ENCODE results near the gene PON1.

PON1 gene

GRCh38 chr7:95267754-95268153, 56.6 kb downstream of the PON1 start:
- no peak overlapping the region for H3K27ac Mint-ChIP-seq (ENCODE audit: low read depth)
- H3K27me3 Mint-ChIP-seq, result peaks cover 15% of the 10 kb centered on the region
- no peak for DNase-seq (ENCODE audit: low spot score in 2 of 2)
- H3K4me3 Mint-ChIP-seq, result no peak overlapping the region
- H3K9me3 Mint-ChIP-seq, result no peaks in the 10 kb centered on the region
- H3K4me1 Mint-ChIP-seq, result no peaks in the 10 kb centered on the region
- H3K36me3 Mint-ChIP-seq (ENCODE audit: insufficient read depth), result no peaks in the 10 kb centered on the region
- no peak for ATAC-seq (replicated peaks; ENCODE audit: extremely low read depth, poor library complexity, severe bottlenecking)

- H3K36me3 Mint-ChIP-seq (ENCODE audit: insufficient read depth), result no peaks in the 10 kb centered on the region
- ATAC-seq (replicated peaks; ENCODE audit: extremely low read depth, poor library complexity, severe bottlenecking) (no peak), DNase-seq (ENCODE audit: low spot score in 2 of 2) (no peak)
- no peak overlapping the region for H3K4me3 Mint-ChIP-seq
- H3K9me3 Mint-ChIP-seq, result no peaks in the 10 kb centered on the region
- peaks cover 3% of the 10 kb centered on the region for H3K27me3 Mint-ChIP-seq
- no peaks in the 10 kb centered on the region for H3K4me1 Mint-ChIP-seq
- no peak overlapping the region for H3K27ac Mint-ChIP-seq (ENCODE audit: low read depth)
Observed at GRCh38 chr7:95265634-95266033, 58.7 kb downstream of the PON1 start.

- no peaks in the 10 kb centered on the region for H3K9me3 Mint-ChIP-seq
- H3K4me1 Mint-ChIP-seq, result no peaks in the 10 kb centered on the region
- H3K27ac Mint-ChIP-seq (ENCODE audit: low read depth), result no peak overlapping the region
- no peak overlapping the region for H3K4me3 Mint-ChIP-seq
- no peaks in the 10 kb centered on the region for H3K27me3 Mint-ChIP-seq
- no peak for DNase-seq (ENCODE audit: low spot score in 2 of 2)
- ATAC-seq (replicated peaks; ENCODE audit: extremely low read depth, poor library complexity, severe bottlenecking), result no peak
- H3K36me3 Mint-ChIP-seq (ENCODE audit: insufficient read depth), result no peaks in the 10 kb centered on the region
Observed at GRCh38 chr7:95264363-95264891, 59.9 kb downstream of the PON1 start.

GRCh38 chr7:95263785-95264362, 60.5 kb downstream of the PON1 start:
- Mint-ChIP-seq H3K27ac (ENCODE audit: low read depth) (no peak overlapping the region), H3K9me3 (no peaks in the 10 kb centered on the region), H3K4me3 (no peak overlapping the region), H3K27me3 (no peaks in the 10 kb centered on the region), H3K4me1 (no peaks in the 10 kb centered on the region), H3K36me3 (ENCODE audit: insufficient read depth) (no peaks in the 10 kb centered on the region)
- ATAC-seq (replicated peaks; ENCODE audit: extremely low read depth, poor library complexity, severe bottlenecking) (no peak), DNase-seq (ENCODE audit: low spot score in 2 of 2) (no peak)

GRCh38 chr7:95262875-95263274, 61.5 kb downstream of the PON1 start:
- H3K9me3 Mint-ChIP-seq, result no peaks in the 10 kb centered on the region
- no peaks in the 10 kb centered on the region for H3K36me3 Mint-ChIP-seq (ENCODE audit: insufficient read depth)
- no peaks in the 10 kb centered on the region for H3K4me1 Mint-ChIP-seq
- no peak for ATAC-seq (replicated peaks; ENCODE audit: extremely low read depth, poor library complexity, severe bottlenecking)
- DNase-seq (ENCODE audit: low spot score in 2 of 2), result no peak
- no peak overlapping the region for H3K27ac Mint-ChIP-seq (ENCODE audit: low read depth)
- H3K4me3 Mint-ChIP-seq, result no peak overlapping the region
- no peaks in the 10 kb centered on the region for H3K27me3 Mint-ChIP-seq

GRCh38 chr7:95261895-95262415, 62.4 kb downstream of the PON1 start:
- Mint-ChIP-seq H3K4me1 (no peaks in the 10 kb centered on the region), H3K4me3 (no peak overlapping the region), H3K36me3 (ENCODE audit: insufficient read depth) (no peaks in the 10 kb centered on the region), H3K27ac (ENCODE audit: low read depth) (no peak overlapping the region), H3K27me3 (no peaks in the 10 kb centered on the region), H3K9me3 (no peaks in the 10 kb centered on the region)
- DNase-seq (ENCODE audit: low spot score in 2 of 2) (no peak), ATAC-seq (replicated peaks; ENCODE audit: extremely low read depth, poor library complexity, severe bottlenecking) (no peak)

- H3K36me3 Mint-ChIP-seq (ENCODE audit: insufficient read depth), result no peaks in the 10 kb centered on the region
- no peaks in the 10 kb centered on the region for H3K4me1 Mint-ChIP-seq
- no peak for DNase-seq (ENCODE audit: low spot score in 2 of 2)
- no peak overlapping the region for H3K27ac Mint-ChIP-seq (ENCODE audit: low read depth)
- no peak for ATAC-seq (replicated peaks; ENCODE audit: extremely low read depth, poor library complexity, severe bottlenecking)
- H3K4me3 Mint-ChIP-seq, result no peak overlapping the region
- peaks cover 9% of the 10 kb centered on the region for H3K27me3 Mint-ChIP-seq
- no peaks in the 10 kb centered on the region for H3K9me3 Mint-ChIP-seq
Observed at GRCh38 chr7:95255691-95256090, 68.6 kb downstream of the PON1 start.

- H3K27me3 Mint-ChIP-seq, result peaks cover 9% of the 10 kb centered on the region
- no peak for ATAC-seq (replicated peaks; ENCODE audit: extremely low read depth, poor library complexity, severe bottlenecking)
- no peaks in the 10 kb centered on the region for H3K4me1 Mint-ChIP-seq
- no peak for DNase-seq (ENCODE audit: low spot score in 2 of 2)
- H3K4me3 Mint-ChIP-seq, result no peak overlapping the region
- no peaks in the 10 kb centered on the region for H3K9me3 Mint-ChIP-seq
- no peaks in the 10 kb centered on the region for H3K36me3 Mint-ChIP-seq (ENCODE audit: insufficient read depth)
- H3K27ac Mint-ChIP-seq (ENCODE audit: low read depth), result no peak overlapping the region
Observed at GRCh38 chr7:95253986-95254385, 70.3 kb downstream of the PON1 start.

- Mint-ChIP-seq H3K27ac (ENCODE audit: low read depth) (no peak overlapping the region), H3K27me3 (peaks cover 9% of the 10 kb centered on the region), H3K4me1 (no peaks in the 10 kb centered on the region), H3K36me3 (ENCODE audit: insufficient read depth) (no peaks in the 10 kb centered on the region), H3K4me3 (no peak overlapping the region), H3K9me3 (no peaks in the 10 kb centered on the region)
- ATAC-seq (replicated peaks; ENCODE audit: extremely low read depth, poor library complexity, severe bottlenecking) (no peak), DNase-seq (ENCODE audit: low spot score in 2 of 2) (no peak)
Observed at GRCh38 chr7:95251966-95252365, 72.4 kb downstream of the PON1 start.

- Mint-ChIP-seq H3K4me1 (no peaks in the 10 kb centered on the region), H3K27ac (ENCODE audit: low read depth) (no peak overlapping the region), H3K36me3 (ENCODE audit: insufficient read depth) (no peaks in the 10 kb centered on the region), H3K4me3 (no peak overlapping the region), H3K27me3 (peaks cover 11% of the 10 kb centered on the region), H3K9me3 (no peaks in the 10 kb centered on the region)
- ATAC-seq (replicated peaks; ENCODE audit: extremely low read depth, poor library complexity, severe bottlenecking) (no peak), DNase-seq (ENCODE audit: low spot score in 2 of 2) (no peak)
Observed at GRCh38 chr7:95250571-95250970, 73.8 kb downstream of the PON1 start.
